Mammary epithelial cell (primary cell): ENCODE data around the gene KRT86.

Experiments used
- CTCF ChIP-seq, 2 donors: IDR thresholded peaks in 1 of 2; conservative IDR thresholded peaks in 1 of 2; 2 replicates each; pipeline ENCODE4 v1.5.1; 2011 to 2012; ENCODE audit warnings: inconsistent platforms in 2 of 2, low read length in 2 of 2, mild to moderate bottlenecking in 2 of 2, control low read depth in 1 of 2, low read depth in 1 of 2; ENCODE audit not compliant: insufficient read depth in 1 of 2; ENCODE audit errors: extremely low read depth in 1 of 2
- EZH2 ChIP-seq: IDR thresholded peaks from 2 replicates; pipeline ENCODE4 v1.6.1; 2012; ENCODE audit warnings: low read length, inconsistent platforms, borderline replicate concordance

- TF ChIP-seq CTCF (conservative IDR thresholded peaks at IDR 0.05 in 1 of 2, IDR thresholded peaks at IDR 0.05 in 1 of 2; ENCODE audit: extremely low read depth in 1 of 2, insufficient read depth in 1 of 2, low read depth in 1 of 2, low read length in 2 of 2) (no peak), EZH2 (no peak)
These were observed 38.6 kb upstream of the KRT86 start for GRCh38 chr12:52235822-52236361.
